Loucy (cell line): Measurements from ENCODE around the gene GOLGA8M.
"Not testable (repeated sequence)": the region's sequence is repeated elsewhere in the genome, so short reads cannot be mapped to it uniquely, and the experiment has no call there.

Experiments
- H2AFZ ChIP-seq: fragments of 200-600 bp; sonication (generic); 2 replicates; pipeline ENCODE4 v1.6.0; 2016; ENCODE audit warnings: antibody characterized with exemption, mild to moderate bottlenecking, low read length, moderate library complexity
- H3F3A ChIP-seq: fragments of 200-600 bp; 2 replicates; pipeline ENCODE4 v1.6.0; 2016; ENCODE audit warnings: antibody characterized with exemption, low read depth, mild to moderate bottlenecking
- H3K27me3 ChIP-seq: fragments of 200-600 bp; sonication (generic); 2 replicates; pipeline ENCODE4 v1.6.1; 2014; ENCODE audit warnings: low read length, mild to moderate bottlenecking; ENCODE audit not compliant: insufficient read depth, poor library complexity, severe bottlenecking
- H3K36me3 ChIP-seq: fragments of 200-600 bp; sonication (generic); 2 replicates; pipeline ENCODE4 v1.6.1; 2016; ENCODE audit warnings: low read length; ENCODE audit not compliant: insufficient read depth
- H3K4me1 ChIP-seq: fragments of 200-600 bp; sonication (generic); 2 replicates; pipeline ENCODE4 v1.5.1; 2014; ENCODE audit warnings: low read length, mild to moderate bottlenecking; ENCODE audit not compliant: insufficient read depth, poor library complexity, severe bottlenecking
- H3K4me2 ChIP-seq: fragments of 200-600 bp; sonication (generic); 2 replicates; pipeline ENCODE4 v1.6.0; 2014; ENCODE audit warnings: antibody characterized with exemption, low read length, low read depth, mild to moderate bottlenecking; ENCODE audit not compliant: poor library complexity, severe bottlenecking
- H3K4me3 ChIP-seq: fragments of 200-600 bp; sonication (generic); 2 replicates; pipeline ENCODE4 v1.5.1; 2014; ENCODE audit warnings: low read length, mild to moderate bottlenecking, mixed read lengths; ENCODE audit not compliant: poor library complexity, severe bottlenecking
- H3K79me2 ChIP-seq: fragments of 200-600 bp; sonication (generic); 2 replicates; pipeline ENCODE4 v1.6.1; 2014; ENCODE audit warnings: low read length; ENCODE audit not compliant: insufficient read depth
- H3K9ac ChIP-seq: fragments of 200-600 bp; sonication (generic); 2 replicates; pipeline ENCODE4 v1.6.0; 2014; ENCODE audit warnings: mild to moderate bottlenecking, low read depth, low read length, moderate library complexity; ENCODE audit not compliant: poor library complexity, severe bottlenecking
- H3K9me2 ChIP-seq: fragments of 200-600 bp; sonication (generic); replicated peaks from 2 replicates; pipeline ENCODE4 v1.6.1; 2016; ENCODE audit warnings: low read depth, low read length, mixed read lengths
- H3K9me3 ChIP-seq: fragments of 200-600 bp; sonication (generic); 2 replicates; pipeline ENCODE4 v1.6.1; 2014; ENCODE audit warnings: mild to moderate bottlenecking, antibody characterized with exemption, low read length, low read depth; ENCODE audit not compliant: insufficient read depth
- H4K20me1 ChIP-seq: fragments of 200-600 bp; sonication (generic); 2 replicates; pipeline ENCODE4 v1.6.0; 2014; ENCODE audit warnings: antibody characterized with exemption, low read length, mild to moderate bottlenecking; ENCODE audit not compliant: insufficient read depth, poor library complexity, severe bottlenecking
- EZH2phosphoT487 ChIP-seq: fragments of 200-600 bp; IDR thresholded peaks from 2 replicates; pipeline ENCODE4 v1.6.1; 2018; ENCODE audit warnings: antibody characterized with exemption, mild to moderate bottlenecking, moderate library complexity, borderline replicate concordance
- TF ChIP-seq, protein P1 (sequence below): fragments of 200-600 bp; sonication (generic); conservative IDR thresholded peaks from 2 replicates; pipeline ENCODE4 v1.5.1; 2014; ENCODE audit warnings: mild to moderate bottlenecking, antibody characterized with exemption, low read length

Gene GOLGA8M

GRCh38 chr15:28728061-28728460 is 15.8 kb upstream of the GOLGA8M start:
- H3K9me2 ChIP-seq, H3K9me3 ChIP-seq, H3K27me3 ChIP-seq, H3K36me3 ChIP-seq, H4K20me1 ChIP-seq, H3F3A ChIP-seq: not testable (repeated sequence)
- Histone ChIP-seq H3K9ac (peak overlapping the region; percentile 53), H3K4me3 (peak overlapping the region; percentile 68), H3K4me1 (peaks cover 16% of the 10 kb centered on the region), H3K4me2 (peak overlapping the region; percentile 76), H3K79me2 (peaks cover 17% of the 10 kb centered on the region; the same call in 1 of the 2 replicates), H2AFZ (peak overlapping the region; percentile 51; the same call in 1 of the 2 replicates)
- TF ChIP-seq, protein P1, sequence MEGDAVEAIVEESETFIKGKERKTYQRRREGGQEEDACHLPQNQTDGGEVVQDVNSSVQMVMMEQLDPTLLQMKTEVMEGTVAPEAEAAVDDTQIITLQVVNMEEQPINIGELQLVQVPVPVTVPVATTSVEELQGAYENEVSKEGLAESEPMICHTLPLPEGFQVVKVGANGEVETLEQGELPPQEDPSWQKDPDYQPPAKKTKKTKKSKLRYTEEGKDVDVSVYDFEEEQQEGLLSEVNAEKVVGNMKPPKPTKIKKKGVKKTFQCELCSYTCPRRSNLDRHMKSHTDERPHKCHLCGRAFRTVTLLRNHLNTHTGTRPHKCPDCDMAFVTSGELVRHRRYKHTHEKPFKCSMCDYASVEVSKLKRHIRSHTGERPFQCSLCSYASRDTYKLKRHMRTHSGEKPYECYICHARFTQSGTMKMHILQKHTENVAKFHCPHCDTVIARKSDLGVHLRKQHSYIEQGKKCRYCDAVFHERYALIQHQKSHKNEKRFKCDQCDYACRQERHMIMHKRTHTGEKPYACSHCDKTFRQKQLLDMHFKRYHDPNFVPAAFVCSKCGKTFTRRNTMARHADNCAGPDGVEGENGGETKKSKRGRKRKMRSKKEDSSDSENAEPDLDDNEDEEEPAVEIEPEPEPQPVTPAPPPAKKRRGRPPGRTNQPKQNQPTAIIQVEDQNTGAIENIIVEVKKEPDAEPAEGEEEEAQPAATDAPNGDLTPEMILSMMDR, result peak; percentile 42

- H3K9ac ChIP-seq, result peak overlapping the region; percentile 53
- H3K36me3 ChIP-seq, H4K20me1 ChIP-seq, H3K4me3 ChIP-seq, H3K9me2 ChIP-seq, H3K27me3 ChIP-seq, H3F3A ChIP-seq, H2AFZ ChIP-seq, H3K9me3 ChIP-seq: not testable (repeated sequence)
- H3K79me2 ChIP-seq, result peaks cover 17% of the 10 kb centered on the region; the same call in 1 of the 2 replicates
- peaks cover 16% of the 10 kb centered on the region for H3K4me1 ChIP-seq
- H3K4me2 ChIP-seq, result peak overlapping the region; percentile 76
Measured at GRCh38 chr15:28727026-28727425, 14.8 kb upstream of the GOLGA8M start.

GRCh38 chr15:28726102-28726501 is 13.9 kb upstream of the GOLGA8M start:
- Histone ChIP-seq H3K27me3 (no peaks in the 10 kb centered on the region), H3K4me3 (no peak overlapping the region), H2AFZ (no peak overlapping the region), H3K9me3 (no peaks in the 10 kb centered on the region), H3K9ac (no peak overlapping the region), H3K4me1 (peaks cover 16% of the 10 kb centered on the region), H3K36me3 (no peaks in the 10 kb centered on the region), H3K79me2 (peaks cover 17% of the 10 kb centered on the region; the same call in 1 of the 2 replicates), H4K20me1 (no peaks in the 10 kb centered on the region), H3K9me2 (no peaks in the 10 kb centered on the region), H3K4me2 (no peak overlapping the region), H3F3A (no peaks in the 10 kb centered on the region)
- TF ChIP-seq EZH2phosphoT487, result no peak
- TF ChIP-seq, protein P1, result no peak

GRCh38 chr15:28725556-28725955 is 13.3 kb upstream of the GOLGA8M start:
- no peaks in the 10 kb centered on the region for H4K20me1 ChIP-seq
- H3K4me3 ChIP-seq, result no peak overlapping the region
- no peaks in the 10 kb centered on the region for H3K27me3 ChIP-seq
- no peaks in the 10 kb centered on the region for H3K36me3 ChIP-seq
- no peaks in the 10 kb centered on the region for H3K9me2 ChIP-seq
- H3K4me1 ChIP-seq, result peaks cover 16% of the 10 kb centered on the region
- H3F3A ChIP-seq, result no peaks in the 10 kb centered on the region
- H3K9ac ChIP-seq, result no peak overlapping the region
- H3K79me2 ChIP-seq, result peaks cover 17% of the 10 kb centered on the region; the same call in 1 of the 2 replicates
- no peak overlapping the region for H2AFZ ChIP-seq
- no peaks in the 10 kb centered on the region for H3K9me3 ChIP-seq
- TF ChIP-seq, protein P1, result no peak
- TF ChIP-seq EZH2phosphoT487, result no peak
- H3K4me2 ChIP-seq, result peak overlapping the region; percentile 66

GRCh38 chr15:28723986-28724385 is 11.8 kb upstream of the GOLGA8M start:
- H3K79me2 ChIP-seq, result peaks cover 17% of the 10 kb centered on the region; the same call in 1 of the 2 replicates
- H3K4me1 ChIP-seq, result peaks cover 18% of the 10 kb centered on the region
- H3K4me3 ChIP-seq, result peak overlapping the region; percentile 54
- peak overlapping the region; percentile 66 for H3K4me2 ChIP-seq
- H3K36me3 ChIP-seq, H3F3A ChIP-seq, H4K20me1 ChIP-seq, H3K9me3 ChIP-seq, H2AFZ ChIP-seq, H3K9me2 ChIP-seq, H3K27me3 ChIP-seq: not testable (repeated sequence)
- H3K9ac ChIP-seq, result peak overlapping the region; percentile 65
